SK-N-SH (cell line): ENCODE data around the gene ARL5C. TPM values are rescaled to one million over a fixed set of nuclear protein-coding genes. Genes with fewer than 3 reads are reported as not detected.
"Not testable (repeated sequence)": the region's sequence is repeated elsewhere in the genome, so short reads cannot be mapped to it uniquely, and the experiment has no call there.

Experiments
- CTCF ChIA-PET: fragments of 300-600, 350-600 bp; formaldehyde crosslinking; extraction: SDS; loops from one replicate; lab custom pipeline; 2021; lab: Yijun Ruan, JAX
- POLR2A ChIA-PET: fragments of 350-600 bp; sonication (Branson Sonifier 250); formaldehyde crosslinking; extraction: SDS; loops from one replicate; lab custom pipeline; 2020; ENCODE audit warnings: antibody characterized with exemption, inconsistent platforms; lab: Yijun Ruan, JAX
- DNase-seq: peaks from one replicate; pipeline ENCODE4 v3.0.0; 2012
- H2AFZ ChIP-seq: fragments of 200-600 bp; sonication (generic); 2 replicates; pipeline ENCODE4 v1.8.1; 2016; ENCODE audit warnings: antibody characterized with exemption, mild to moderate bottlenecking, low read depth
- H3F3A ChIP-seq: fragments of 200-600 bp; sonication (generic); replicated peaks from 2 replicates; pipeline ENCODE3; 2016; ENCODE audit warnings: antibody characterized with exemption, mild to moderate bottlenecking; ENCODE audit not compliant: insufficient read depth
- H3K27ac ChIP-seq, 2 experiments: fragments of 200-500 bp in 1 of 2; fragments of 200-600 bp in 1 of 2; sonication (Bioruptor generic) in 1 of 2; sonication (generic), shearing (Covaris generic) in 1 of 2; 2 replicates each; pipeline versions ENCODE4 v1.5.1 to v1.6.1; 2014 to 2016; ENCODE audit warnings: low read depth in 2 of 2, inconsistent platforms in 1 of 2, low read length in 1 of 2, mild to moderate bottlenecking in 1 of 2, mixed read lengths in 1 of 2
- H3K27me3 ChIP-seq: fragments of 200-600 bp; sonication (generic), shearing (Covaris generic); 2 replicates; pipeline ENCODE4 v1.6.1; 2016; ENCODE audit warnings: mixed run types; ENCODE audit not compliant: insufficient read depth
- H3K36me3 ChIP-seq, 2 experiments: fragments of 200-500 bp in 1 of 2; fragments of 200-600 bp in 1 of 2; sonication (Bioruptor generic) in 1 of 2; sonication (generic) in 1 of 2; replicated peaks in 1 of 2; 2 replicates each; pipeline versions ENCODE3 to v1.5.1; 2014 to 2016; ENCODE audit warnings: low read length in 1 of 2, mild to moderate bottlenecking in 1 of 2; ENCODE audit not compliant: insufficient read depth in 2 of 2, control insufficient read depth in 1 of 2
- H3K4me1 ChIP-seq, 2 experiments: fragments of 200-500 bp in 1 of 2; fragments of 200-600 bp in 1 of 2; sonication (Bioruptor generic) in 1 of 2; sonication (generic), shearing (Covaris generic) in 1 of 2; 2 replicates each; pipeline versions ENCODE4 v1.5.1 to v1.6.1; 2014 to 2016; ENCODE audit warnings: low read depth in 1 of 2, low read length in 1 of 2, mixed run types in 1 of 2; ENCODE audit not compliant: insufficient read depth in 2 of 2, control insufficient read depth in 1 of 2
- H3K4me2 ChIP-seq: fragments of 200-600 bp; sonication (generic), shearing (Covaris generic); 2 replicates; pipeline ENCODE4 v1.6.1; 2017; ENCODE audit warnings: mixed run types
- H3K4me3 ChIP-seq, 2 experiments: fragments of 200-500 bp in 1 of 2; fragments of 200-600 bp in 1 of 2; sonication (Bioruptor generic) in 1 of 2; sonication (generic), shearing (Covaris generic) in 1 of 2; 2 replicates each; pipeline versions ENCODE4 v1.5.1 to v1.8.1; 2014 to 2016; ENCODE audit warnings: low read depth in 2 of 2, inconsistent platforms in 1 of 2, low read length in 1 of 2, mild to moderate bottlenecking in 1 of 2, mixed read lengths in 1 of 2, moderate library complexity in 1 of 2
- H3K79me2 ChIP-seq: fragments of 200-600 bp; sonication (generic); 2 replicates; pipeline ENCODE4 v1.8.1; 2017; ENCODE audit warnings: mild to moderate bottlenecking; ENCODE audit not compliant: insufficient read depth
- H3K9ac ChIP-seq: fragments of 200-600 bp; sonication (generic); 2 replicates; pipeline ENCODE4 v1.6.1; 2017; ENCODE audit warnings: mixed run types
- H3K9me2 ChIP-seq: fragments of 200-600 bp; sonication (generic); 2 replicates; pipeline ENCODE4 v1.6.1; 2017; ENCODE audit warnings: mixed run types
- H3K9me3 ChIP-seq: fragments of 200-600 bp; sonication (generic); 2 replicates; pipeline ENCODE4 v1.6.1; 2017; ENCODE audit warnings: mixed run types, mild to moderate bottlenecking, moderate library complexity
- H4K20me1 ChIP-seq: fragments of 200-600 bp; sonication (generic); 2 replicates; pipeline ENCODE4 v1.6.1; 2017; ENCODE audit warnings: mild to moderate bottlenecking, mixed run types; ENCODE audit not compliant: insufficient read depth
- EP300 ChIP-seq, 2 experiments: IDR thresholded peaks; 2 replicates each; pipeline versions ENCODE4 v1.4.0 to v1.6.1; 2012; ENCODE audit warnings: borderline replicate concordance in 1 of 2, low read depth in 1 of 2, low read length in 1 of 2
- FOXJ3 ChIP-seq: sonication (generic); formaldehyde crosslinking; IDR thresholded peaks from 2 replicates; pipeline ENCODE4 v1.5.1; 2020; ENCODE audit warnings: mild to moderate bottlenecking, missing genetic modification reagents
- FOXM1 ChIP-seq: IDR thresholded peaks from 2 replicates; pipeline ENCODE4 v1.4.0; 2012; ENCODE audit warnings: low read depth, mild to moderate bottlenecking
- GABPA ChIP-seq: IDR thresholded peaks from 2 replicates; pipeline ENCODE4 v1.4.0; 2012; ENCODE audit warnings: low read depth, mild to moderate bottlenecking
- JUND ChIP-seq: IDR thresholded peaks from 2 replicates; pipeline ENCODE4 v1.4.0; 2012
- MAX ChIP-seq: IDR thresholded peaks from 2 replicates; pipeline ENCODE4 v1.4.0; 2012; ENCODE audit warnings: low read depth
- NRF1 ChIP-seq: IDR thresholded peaks from 2 replicates; pipeline ENCODE4 v1.6.1; 2012; ENCODE audit warnings: low read depth, mild to moderate bottlenecking, low read length
- REST ChIP-seq: IDR thresholded peaks from 2 replicates; pipeline ENCODE4 v1.6.1; 2012; ENCODE audit warnings: mild to moderate bottlenecking, low read depth, low read length, moderate library complexity
- RFX5 ChIP-seq: IDR thresholded peaks from 2 replicates; pipeline ENCODE4 v1.6.1; 2012; ENCODE audit warnings: mild to moderate bottlenecking, improper control_type of control experiment, low read length
- ZBTB33 ChIP-seq: IDR thresholded peaks from 2 replicates; pipeline ENCODE4 v1.4.0; 2012; ENCODE audit warnings: low read depth, borderline replicate concordance
- WGBS: methylation state at CpG from one replicate; pipeline ENCODE4 v1.1.6; 2017; ENCODE audit warnings: low lambda C conversion rate; 5-methylcytosine and 5-hydroxymethylcytosine counted together
- polyA plus RNA-seq, 3 experiments: library from polyadenylated mRNA; depleted of rRNA; stranded (reverse); fragments of >200 nt; gene quantifications; 2 replicates each; pipeline ENCODE4 v1.2.3, GENCODE V29; 2012

ARL5C gene
- polyA plus RNA-seq, 1 of the 3 experiments (the other 2 are of a cell fraction) = not detected

- Histone ChIP-seq H3K36me3 (no peaks in the 10 kb centered on the region), H4K20me1 (no peaks in the 10 kb centered on the region)
- POLR2A ChIA-PET = no interaction called here
- TF ChIP-seq REST (no peak), JUND (no peak), ZBTB33 (no peak), RFX5 (no peak), MAX (no peak)
- TF ChIP-seq, all 33 proteins: peak for 0
- H3K9me3 ChIP-seq = no peaks in the 10 kb centered on the region
- no peak for DNase-seq
- H3K79me2 ChIP-seq = no peaks in the 10 kb centered on the region
- H3K4me2 ChIP-seq = no peak overlapping the region
- H3K9me2 ChIP-seq = no peaks in the 10 kb centered on the region
- no peaks in the 10 kb centered on the region for H3F3A ChIP-seq
- H3K27me3 ChIP-seq = no peaks in the 10 kb centered on the region
- WGBS = 77% methylated on average over 9 of the region's 9 CpGs
- no peak overlapping the region for H2AFZ ChIP-seq
- no peak overlapping the region for H3K9ac ChIP-seq
- CTCF ChIA-PET = interaction anchor here (1.2 to 1.7 kb wide), 3 partner anchors 51 to 121 kb away, joined by 3 to 6 read pairs (median 3); no protein-coding TSS in a partner anchor
- H3K27ac ChIP-seq = no peak overlapping the region
- no peaks in the 10 kb centered on the region for H3K4me1 ChIP-seq
- H3K4me3 ChIP-seq = no peak overlapping the region
These were observed 42.3 kb downstream of the ARL5C start for GRCh38 chr17:39123627-39124026.

- Histone ChIP-seq H3K36me3 (no peaks in the 10 kb centered on the region), H3K9me3 (no peaks in the 10 kb centered on the region), H4K20me1 (no peaks in the 10 kb centered on the region)
- TF ChIP-seq NRF1 = no peak
- TF ChIP-seq GABPA = no peak
- TF ChIP-seq FOXJ3 (CRISPR knock-in tag) = no peak
- no peak for TF ChIP-seq FOXM1
- no peak for TF ChIP-seq EP300 (IDR thresholded peaks at IDR 0.05; ENCODE audit: borderline replicate concordance in 1 of 2, low read depth in 1 of 2, low read length in 1 of 2)
- TF ChIP-seq, all 33 proteins: peak for 0
- DNase-seq = no peak
- no peaks in the 10 kb centered on the region for H3K9me2 ChIP-seq
- no peak overlapping the region for H3K9ac ChIP-seq
- no peaks in the 10 kb centered on the region for H3K4me1 ChIP-seq
- ChIA-PET CTCF (interaction anchor here (1.1 to 1.7 kb wide), 3 partner anchors 52 to 425 kb away, joined by 3 to 6 read pairs (median 4); no protein-coding TSS in a partner anchor), POLR2A (no interaction called here)
- no peak overlapping the region for H3K27ac ChIP-seq
- H3K79me2 ChIP-seq = no peaks in the 10 kb centered on the region
- no peak overlapping the region for H2AFZ ChIP-seq
- no peak overlapping the region for H3K4me2 ChIP-seq
- H3K4me3 ChIP-seq = no peak overlapping the region
- no peaks in the 10 kb centered on the region for H3K27me3 ChIP-seq
- WGBS = 86% methylated on average over 7 of the region's 7 CpGs
- H3F3A ChIP-seq = no peaks in the 10 kb centered on the region
These were observed 43.0 kb downstream of the ARL5C start for GRCh38 chr17:39122991-39123390.

GRCh38 chr17:39121919-39122318 lies 44.0 kb downstream of the ARL5C start:
- POLR2A ChIA-PET, H3K9me2 ChIP-seq: not testable (repeated sequence)
- CTCF ChIA-PET = interaction anchor here (1.1 to 1.7 kb wide), 3 partner anchors 43 to 426 kb away, joined by 4 to 6 read pairs (median 5); no protein-coding TSS in a partner anchor

More at GRCh38 chr17:39121919-39122318, 44.0 kb downstream of the ARL5C start:
- H3K4me3 ChIP-seq, H4K20me1 ChIP-seq, H3K4me1 ChIP-seq, DNase-seq, H3K79me2 ChIP-seq, H3K36me3 ChIP-seq, H3K27me3 ChIP-seq, H3F3A ChIP-seq, H3K27ac ChIP-seq, H3K9ac ChIP-seq, H3K9me3 ChIP-seq, H3K4me2 ChIP-seq, H2AFZ ChIP-seq: not testable (repeated sequence)
- WGBS = 90% methylated on average over 9 of the region's 10 CpGs
